H1 (cell line): ENCODE data around the gene ZNF584. TPM values are rescaled to one million over a fixed set of nuclear protein-coding genes. Genes with fewer than 3 reads are reported as not detected.

Experiments used
- CTCF ChIA-PET: fragments of 300-600 bp; sonication (Branson Sonifier 250); formaldehyde crosslinking; loops from one replicate; lab custom pipeline; 2021; ENCODE audit not compliant: partially characterized antibody; lab: Charles Lee
- POLR2A ChIA-PET: fragments of 300-600 bp; sonication (Branson Sonifier 250); formaldehyde crosslinking; loops from one replicate; lab custom pipeline; 2021; ENCODE audit warnings: inconsistent platforms; ENCODE audit not compliant: partially characterized antibody; lab: Charles Lee
- DNase-seq, 2 experiments: peaks; one replicate each; pipeline versions ENCODE4 v3.0.0 to v3.0.0-alpha.2; 2010 to 2022; ENCODE audit warnings: low spot score in 2 of 2, low read depth in 1 of 2, mixed read lengths in 1 of 2
- FAIRE-seq: peaks from 2 replicates; lab custom pipeline; 2011; peaks lifted over from hg19 to GRCh38; lab: Jason Lieb, UNC
- H2AFZ ChIP-seq: 2 replicates; pipeline ENCODE4 v1.8.1; 2012; ENCODE audit warnings: low read length, inconsistent platforms
- H2AK5ac ChIP-seq: 2 replicates; pipeline ENCODE4 v1.6.1; 2013; ENCODE audit warnings: low read depth, low read length
- H2BK120ac ChIP-seq: replicated peaks from 2 replicates; pipeline ENCODE3; 2013; ENCODE audit warnings: low read depth, low read length, inconsistent platforms
- H2BK12ac ChIP-seq: 2 replicates; pipeline ENCODE4 v1.6.1; 2013; ENCODE audit warnings: low read depth, low read length
- H2BK15ac ChIP-seq: 2 replicates; pipeline ENCODE4 v1.6.1; 2013; ENCODE audit warnings: low read length
- H2BK20ac ChIP-seq: 2 replicates; pipeline ENCODE4 v1.6.1; 2013; ENCODE audit warnings: low read length
- H2BK5ac ChIP-seq: 2 replicates; pipeline ENCODE4 v1.6.1; 2013; ENCODE audit warnings: low read depth, low read length
- H3K14ac ChIP-seq: 2 replicates; pipeline ENCODE4 v1.6.1; 2013; ENCODE audit warnings: inconsistent platforms; ENCODE audit not compliant: insufficient read length
- H3K18ac ChIP-seq: 2 replicates; pipeline ENCODE4 v1.6.1; 2013; ENCODE audit warnings: low read length; ENCODE audit errors: extremely low read depth
- H3K23ac ChIP-seq: 2 replicates; pipeline ENCODE4 v1.6.1; 2013; ENCODE audit warnings: inconsistent platforms; ENCODE audit not compliant: insufficient read length
- H3K23me2 ChIP-seq: 2 replicates; pipeline ENCODE4 v1.6.1; 2013; ENCODE audit warnings: low read depth, low read length
- H3K27ac ChIP-seq: 2 replicates; pipeline ENCODE4 v1.6.1; 2011; ENCODE audit warnings: low read depth, low read length, inconsistent platforms
- H3K27me3 ChIP-seq, 4 experiments: replicated peaks in 1 of 4; 1 replicate in 1 of 4; 2 replicates in 3 of 4; pipeline versions ENCODE4 v1.6.1 to v1.8.1; 2011 to 2013; ENCODE audit warnings: low read length in 3 of 4, mild to moderate bottlenecking in 3 of 4, inconsistent platforms in 2 of 4, mixed read lengths in 2 of 4, moderate library complexity in 1 of 4; ENCODE audit not compliant: control insufficient read depth in 3 of 4, insufficient read depth in 3 of 4; ENCODE audit errors: extremely low read depth in 1 of 4
- H3K36me3 ChIP-seq, 4 experiments: 2 replicates each; pipeline versions ENCODE4 v1.6.1 to v1.8.1; 2011 to 2013; ENCODE audit warnings: mild to moderate bottlenecking in 4 of 4, low read length in 3 of 4, moderate library complexity in 2 of 4, control low read depth in 1 of 4, inconsistent platforms in 1 of 4; ENCODE audit not compliant: insufficient read depth in 4 of 4, control insufficient read depth in 2 of 4
- H3K4ac ChIP-seq: replicated peaks from 2 replicates; pipeline ENCODE3; 2013; ENCODE audit warnings: low read length, low read depth, mixed read lengths, inconsistent platforms; ENCODE audit not compliant: insufficient read length
- H3K4me1 ChIP-seq, 4 experiments: replicated peaks in 1 of 4; 1 replicate in 1 of 4; 2 replicates in 3 of 4; pipeline versions ENCODE4 v1.6.1 to v1.8.1; 2011 to 2013; ENCODE audit warnings: low read length in 3 of 4, inconsistent platforms in 2 of 4, mixed read lengths in 1 of 4; ENCODE audit not compliant: insufficient read depth in 4 of 4, control insufficient read depth in 3 of 4
- H3K4me2 ChIP-seq, 2 experiments: 2 replicates each; pipeline versions ENCODE4 v1.6.1 to v1.8.1; 2011 to 2013; ENCODE audit warnings: low read depth in 2 of 2, low read length in 2 of 2, control low read depth in 1 of 2, inconsistent platforms in 1 of 2, mild to moderate bottlenecking in 1 of 2; ENCODE audit not compliant: insufficient read depth in 1 of 2
- H3K4me3 ChIP-seq, 4 experiments: fragments of 200-600, 300-600 bp in 1 of 4; sonication (generic), shearing (Covaris generic), sonication (Bioruptor Twin) in 1 of 4; 2 replicates each; pipeline versions ENCODE4 v1.5.1 to v1.8.1; 2011 to 2016; ENCODE audit warnings: low read length in 4 of 4, low read depth in 3 of 4, control low read depth in 2 of 4, inconsistent platforms in 2 of 4, mild to moderate bottlenecking in 2 of 4, mixed read lengths in 1 of 4, moderate library complexity in 1 of 4; ENCODE audit not compliant: insufficient read depth in 2 of 4; ENCODE audit errors: extremely low read depth in 1 of 4
- H3K56ac ChIP-seq: replicated peaks from 2 replicates; pipeline ENCODE3; 2013; ENCODE audit warnings: low read depth, mild to moderate bottlenecking, mixed read lengths, low read length, inconsistent platforms; ENCODE audit not compliant: insufficient read length
- H3K79me1 ChIP-seq: 2 replicates; pipeline ENCODE4 v1.6.1; 2013; ENCODE audit warnings: low read depth, low read length, control low read depth
- H3K79me2 ChIP-seq, 2 experiments: 2 replicates each; pipeline versions ENCODE4 v1.6.1 to v1.8.1; 2012 to 2013; ENCODE audit warnings: low read length in 2 of 2, mild to moderate bottlenecking in 2 of 2, inconsistent platforms in 1 of 2; ENCODE audit not compliant: insufficient read depth in 2 of 2, control insufficient read depth in 1 of 2
- H3K9ac ChIP-seq, 4 experiments: replicated peaks in 1 of 4; 1 replicate in 1 of 4; 2 replicates in 3 of 4; pipeline versions ENCODE4 v1.6.1 to v1.8.1; 2011 to 2013; ENCODE audit warnings: low read depth in 3 of 4, low read length in 3 of 4, control low read depth in 2 of 4, mild to moderate bottlenecking in 2 of 4, moderate library complexity in 2 of 4, inconsistent platforms in 1 of 4; ENCODE audit errors: extremely low read depth in 1 of 4
- H3K9me3 ChIP-seq, 2 experiments: 2 replicates each; pipeline versions ENCODE4 v1.6.1 to v1.8.1; 2012 to 2013; ENCODE audit warnings: mild to moderate bottlenecking in 2 of 2, moderate library complexity in 2 of 2, control low read depth in 1 of 2, inconsistent platforms in 1 of 2, low read depth in 1 of 2, low read length in 1 of 2, mixed read lengths in 1 of 2; ENCODE audit not compliant: insufficient read depth in 2 of 2
- H4K20me1 ChIP-seq, 2 experiments: replicated peaks in 1 of 2; 2 replicates each; pipeline versions ENCODE3 to v1.8.1; 2011 to 2013; ENCODE audit warnings: inconsistent platforms in 2 of 2, low read length in 2 of 2, mild to moderate bottlenecking in 1 of 2; ENCODE audit not compliant: insufficient read depth in 2 of 2, control insufficient read depth in 1 of 2
- H4K5ac ChIP-seq: 2 replicates; pipeline ENCODE4 v1.6.1; 2013; ENCODE audit warnings: low read length, low read depth, mixed read lengths, inconsistent platforms; ENCODE audit not compliant: insufficient read length
- H4K8ac ChIP-seq: 2 replicates; pipeline ENCODE4 v1.8.0; 2013; ENCODE audit warnings: mild to moderate bottlenecking, moderate library complexity, low read length, inconsistent platforms; ENCODE audit not compliant: insufficient read depth; ENCODE audit errors: extremely low read depth
- H4K91ac ChIP-seq: replicated peaks from 2 replicates; pipeline ENCODE3; 2013; ENCODE audit warnings: low read length, mixed read lengths, inconsistent platforms; ENCODE audit not compliant: insufficient read length
- BACH1 ChIP-seq: IDR thresholded peaks from 2 replicates; pipeline ENCODE4 v1.6.1; 2012; ENCODE audit warnings: low read length, improper control_type of control experiment
- CREB1 ChIP-seq: IDR thresholded peaks from 2 replicates; pipeline ENCODE4 v1.6.1; 2012; ENCODE audit warnings: inconsistent platforms
- JUN ChIP-seq: IDR thresholded peaks from 2 replicates; pipeline ENCODE4 v1.6.1; 2011; ENCODE audit warnings: low read depth, mild to moderate bottlenecking, improper control_type of control experiment, low read length
- KDM1A ChIP-seq: fragments of 200-600, 300-600 bp; sonication (generic); IDR thresholded peaks from 2 replicates; pipeline ENCODE4 v1.7.1; 2016; ENCODE audit warnings: mild to moderate bottlenecking, low read length, borderline replicate concordance
- SIN3A ChIP-seq, 2 experiments: IDR thresholded peaks in 1 of 2; conservative IDR thresholded peaks in 1 of 2; 2 replicates each; pipeline ENCODE4 v1.6.1; 2011 to 2012; ENCODE audit warnings: low read length in 2 of 2, improper control_type of control experiment in 1 of 2, low read depth in 1 of 2, mild to moderate bottlenecking in 1 of 2
- SP4 ChIP-seq: IDR thresholded peaks from 2 replicates; pipeline ENCODE4 v1.6.1; 2012; ENCODE audit warnings: low read length, inconsistent platforms
- SRF ChIP-seq: IDR thresholded peaks from 2 replicates; pipeline ENCODE4 v1.6.1; 2011; ENCODE audit warnings: mild to moderate bottlenecking, low read depth, low read length, moderate library complexity
- TBP ChIP-seq: IDR thresholded peaks from 2 replicates; pipeline ENCODE4 v1.6.1; 2011; ENCODE audit warnings: low read depth, low read length, improper control_type of control experiment
- WGBS, 2 experiments: shearing (Covaris generic) in 1 of 2; methylation state at CpG; one replicate each; pipeline versions ENCODE4 v1.1.6 to v1.1.7; 2013 to 2015; ENCODE audit warnings: low lambda C conversion rate in 2 of 2, mixed read lengths in 2 of 2, inconsistent platforms in 1 of 2, low coverage in 1 of 2, missing lambda C conversion rate in 1 of 2; ENCODE audit not compliant: insufficient replicate concordance in 2 of 2, insufficient coverage in 1 of 2, insufficient read length in 1 of 2; ENCODE audit errors: extremely low coverage in 1 of 2, missing lambda C conversion rate in 1 of 2; 5-methylcytosine and 5-hydroxymethylcytosine counted together
- polyA plus RNA-seq, 7 experiments: library from polyadenylated mRNA; depleted of rRNA in 3 of 7; stranded (reverse) in 5 of 7; unstranded in 2 of 7; fragments of >200 nt in 5 of 7; fragments of 200-250 nt in 2 of 7; gene quantifications; 1 replicate in 5 of 7; 2 replicates in 1 of 7; 4 replicates in 1 of 7; pipeline versions ENCODE4 v1.2.1 to v1.2.3, GENCODE V29; 2011 to 2013; ENCODE audit warnings: missing spikeins in 2 of 7, mixed read lengths in 2 of 7
- total RNA-seq: library from RNA; stranded (reverse); fragmentation: NEBNext Ultra II Directional; extraction: Animal tissue kit (Norgen Biotek cat#: 25700); gene quantifications from 2 replicates; pipeline ENCODE4 v1.2.1, GENCODE V29; 2021
- TF ChIP-seq, protein P1 (sequence below): IDR thresholded peaks from 2 replicates; pipeline ENCODE4 v1.6.1; 2012; ENCODE audit warnings: low read length, inconsistent platforms

Gene ZNF584
- total and polyA plus RNA-seq, 2 of the 8 experiments (the other 6 are each of a cell fraction or from before 2014, with no cell fraction given) = 2.5 to 5.2 TPM

DNA sequence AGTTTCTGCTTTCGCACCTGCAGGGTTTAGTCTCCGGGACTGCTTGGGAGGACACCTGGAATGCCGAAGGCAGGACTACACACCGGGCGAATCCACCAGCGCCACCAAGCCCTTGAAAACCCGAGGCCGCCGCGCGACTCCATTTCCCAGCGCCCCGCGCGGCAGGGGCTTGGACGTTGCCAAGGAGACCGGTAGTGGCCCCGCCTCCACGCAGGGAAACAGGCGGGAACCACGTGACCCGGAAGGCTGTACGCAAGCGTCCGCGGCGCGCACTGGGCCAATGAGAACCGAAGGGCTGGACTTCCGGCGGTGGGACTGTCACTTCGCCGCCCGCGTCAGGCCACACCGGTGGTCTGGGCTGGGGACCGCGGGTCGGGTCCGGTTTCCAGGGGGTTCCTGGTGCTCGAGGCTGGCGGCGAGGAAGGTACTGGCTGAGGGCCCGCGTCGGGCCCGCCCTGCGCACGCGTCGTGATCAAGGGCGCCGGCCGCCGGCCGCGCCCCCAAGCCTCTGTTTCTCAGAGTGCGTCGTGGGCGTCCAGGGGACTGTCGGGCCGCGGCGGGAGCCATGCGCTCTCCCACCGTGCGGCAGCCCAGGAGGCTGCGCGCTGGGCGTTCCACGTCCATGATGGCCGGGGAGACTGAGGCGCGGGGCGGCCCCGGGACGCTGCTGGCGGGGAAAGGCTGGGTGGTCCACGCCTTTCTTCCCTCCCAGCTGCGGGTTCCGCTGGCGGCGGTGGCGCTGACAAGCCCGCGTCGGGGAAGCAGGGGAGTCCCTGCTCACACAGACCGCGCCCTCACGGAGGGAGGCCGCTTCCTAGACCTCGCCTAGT is 58.5 kb downstream of the ZNF584 start, which contains the start of gene ZNF324:
TSS of gene ZNF324 (plus strand) at position 321 of the 830 bp plus-strand sequence. CDS start 2,106 bp downstream, outside the sequence.
- H4K20me1 ChIP-seq = peaks cover 0 to 8% of the 10 kb centered on the region in 2 experiments
- H2BK15ac ChIP-seq = 0 out of 2 replicates have a peak within 1 kb of the TSS, but pooled peaks have one; percentile 49
- H2AK5ac ChIP-seq = no peak within 1 kb of the TSS
- H3K27ac ChIP-seq = no peak within 1 kb of the TSS
- H4K91ac ChIP-seq = no peak within 1 kb of the TSS
- H3K23ac ChIP-seq = no peak within 1 kb of the TSS
- peaks cover 8% of the 10 kb centered on the region; the same call in 1 of the 2 replicates for H3K23me2 ChIP-seq
- peaks cover 0 to 4% (median under 1%) of the 10 kb centered on the region in 4 experiments; a peak in 3 of 8 replicates for H3K36me3 ChIP-seq
- no peak within 1 kb of the TSS for H4K5ac ChIP-seq
- H3K4me1 ChIP-seq = no peaks in the 10 kb centered on the region
- no peaks in the 10 kb centered on the region for H3K27me3 ChIP-seq
- H3K9me3 ChIP-seq = no peaks in the 10 kb centered on the region
- H3K4me3 ChIP-seq = peak within 1 kb of the TSS; percentile 48 to 86 (median 69)
- no peak within 1 kb of the TSS for H2BK120ac ChIP-seq
- no peak within 1 kb of the TSS for H2BK5ac ChIP-seq
- peak within 1 kb of the TSS in 3 of 4 experiments; percentile 29 to 60 (median 44); a peak in 4 of 7 replicates for H3K9ac ChIP-seq
- DNase-seq (peak; percentile 84 to 98), FAIRE-seq (no peak)
- ChIA-PET CTCF (interaction anchor here (1.2 kb wide), 1 partner anchor 51 kb away, joined by 3 read pairs; no protein-coding TSS in a partner anchor), POLR2A (interaction anchor here (0.7 to 3.3 kb wide), 3 partner anchors 8 to 78 kb away, joined by 3 to 10 read pairs (median 3); partner anchors contain the start of gene ZNF446)
- H3K4ac ChIP-seq = no peak within 1 kb of the TSS
- H2BK12ac ChIP-seq = no peak within 1 kb of the TSS; the same call in 1 of the 2 replicates
- no peak within 1 kb of the TSS for H3K14ac ChIP-seq
- H3K18ac ChIP-seq = 0 out of 2 replicates have a peak within 1 kb of the TSS, but pooled peaks have one; percentile 88
- H3K79me1 ChIP-seq = peaks cover 6% of the 10 kb centered on the region; the same call in 1 of the 2 replicates
- no peaks in the 10 kb centered on the region for H3K79me2 ChIP-seq
- H2BK20ac ChIP-seq = no peak within 1 kb of the TSS
- no peak within 1 kb of the TSS; the same call in 1 of the 2 replicates for H4K8ac ChIP-seq
- 1% methylated on average over 72 of the region's 92 CpGs; no CpG with 5 or more reads in 1 of the 2 experiments for WGBS, 2 experiments
- peak within 1 kb of the TSS; percentile 54 to 83 for H3K4me2 ChIP-seq
- H2AFZ ChIP-seq = peak within 1 kb of the TSS; percentile 97
- H3K56ac ChIP-seq = no peak within 1 kb of the TSS
- TF ChIP-seq KDM1A (no peak; the same call in 1 of the 2 replicates), SRF (0 out of 2 replicates have a peak, but pooled peaks have one; percentile 1), TBP (peak; percentile 46; the same call in 1 of the 2 replicates), CREB1 (peak; percentile 71), BACH1 (peak; percentile 47; the same call in 1 of the 2 replicates), JUN (no peak), SIN3A (conservative IDR thresholded peaks at IDR 0.05 in 1 of 2, IDR thresholded peaks at IDR 0.05 in 1 of 2; ENCODE audit: low read depth in 1 of 2, low read length in 2 of 2) (peak in 1 of 2 experiments; percentile 93; a peak in 2 of 4 replicates), SP4 (no peak)
- TF ChIP-seq, protein P1, sequence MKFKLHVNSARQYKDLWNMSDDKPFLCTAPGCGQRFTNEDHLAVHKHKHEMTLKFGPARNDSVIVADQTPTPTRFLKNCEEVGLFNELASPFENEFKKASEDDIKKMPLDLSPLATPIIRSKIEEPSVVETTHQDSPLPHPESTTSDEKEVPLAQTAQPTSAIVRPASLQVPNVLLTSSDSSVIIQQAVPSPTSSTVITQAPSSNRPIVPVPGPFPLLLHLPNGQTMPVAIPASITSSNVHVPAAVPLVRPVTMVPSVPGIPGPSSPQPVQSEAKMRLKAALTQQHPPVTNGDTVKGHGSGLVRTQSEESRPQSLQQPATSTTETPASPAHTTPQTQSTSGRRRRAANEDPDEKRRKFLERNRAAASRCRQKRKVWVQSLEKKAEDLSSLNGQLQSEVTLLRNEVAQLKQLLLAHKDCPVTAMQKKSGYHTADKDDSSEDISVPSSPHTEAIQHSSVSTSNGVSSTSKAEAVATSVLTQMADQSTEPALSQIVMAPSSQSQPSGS = no peak
